Vagina (tissue), 2 donors: ENCODE results near the gene MRGPRF. TPM values are rescaled to one million over a fixed set of nuclear protein-coding genes. Genes with fewer than 3 reads are reported as not detected.

Experiments
- DNase-seq, 2 donors: peaks; one replicate each; pipeline ENCODE4 v3.0.0-alpha.2; 2017; ENCODE audit errors: extremely low spot score in 2 of 2
- H3K27ac ChIP-seq: fragments of 200-600 bp; sonication (generic); one replicate; pipeline ENCODE4 v1.5.1; 2019
- H3K27me3 ChIP-seq: fragments of 200-600 bp; sonication (generic); one replicate; pipeline ENCODE4 v1.5.1; 2019
- H3K36me3 ChIP-seq, 2 donors: fragments of 200-600 bp; sonication (generic); one replicate each; pipeline ENCODE4 v1.5.1; 2017 to 2019
- H3K4me1 ChIP-seq: fragments of 200-600 bp; sonication (generic); one replicate; pipeline ENCODE4 v1.5.1; 2019
- H3K4me3 ChIP-seq, 2 donors: fragments of 200-600 bp; sonication (generic); 1 replicate in 1 of 2; 2 replicates in 1 of 2; pipeline ENCODE4 v1.5.1; 2016 to 2019
- H3K9me3 ChIP-seq: fragments of 200-600 bp; sonication (generic); one replicate; pipeline ENCODE4 v1.5.1; 2019
- POLR2A ChIP-seq, 2 donors: fragments of 450-650 bp; IDR thresholded peaks; one replicate each; pipeline ENCODE4 v1.6.1; 2017; ENCODE audit warnings: antibody characterized with exemption in 2 of 2, mild to moderate bottlenecking in 2 of 2, moderate library complexity in 2 of 2
- POLR2AphosphoS5 ChIP-seq, 2 donors: sonication (generic); formaldehyde crosslinking; IDR thresholded peaks; one replicate each; pipeline ENCODE4 v1.9.0; 2017; ENCODE audit warnings: antibody characterized with exemption in 2 of 2, mild to moderate bottlenecking in 2 of 2, low read depth in 1 of 2; ENCODE audit not compliant: insufficient read depth in 1 of 2
- intact Hi-C: fragments of 100-400 bp; cut with DNase I; formaldehyde crosslinking; loops from one replicate; pipeline ENCODE4 v1.15.1; 2023
- total RNA-seq: library from RNA; depleted of rRNA; stranded (reverse); fragments of >200 nt; gene quantifications from one replicate; pipeline ENCODE4 v1.2.3, GENCODE V29; 2016
- TF ChIP-seq, protein P1 (sequence below), 3 experiments: fragments of 450-650 bp in 2 of 3; fragments of 200-600 bp in 1 of 3; sonication (generic) in 1 of 3; IDR thresholded peaks; one replicate each; pipeline ENCODE4 v1.5.1; 2017 to 2019; ENCODE audit warnings: antibody characterized with exemption in 3 of 3, mild to moderate bottlenecking in 2 of 3, moderate library complexity in 2 of 3

The MRGPRF gene
- total RNA-seq, 1 donor from 2014 or later: 84.5 TPM

DNA sequence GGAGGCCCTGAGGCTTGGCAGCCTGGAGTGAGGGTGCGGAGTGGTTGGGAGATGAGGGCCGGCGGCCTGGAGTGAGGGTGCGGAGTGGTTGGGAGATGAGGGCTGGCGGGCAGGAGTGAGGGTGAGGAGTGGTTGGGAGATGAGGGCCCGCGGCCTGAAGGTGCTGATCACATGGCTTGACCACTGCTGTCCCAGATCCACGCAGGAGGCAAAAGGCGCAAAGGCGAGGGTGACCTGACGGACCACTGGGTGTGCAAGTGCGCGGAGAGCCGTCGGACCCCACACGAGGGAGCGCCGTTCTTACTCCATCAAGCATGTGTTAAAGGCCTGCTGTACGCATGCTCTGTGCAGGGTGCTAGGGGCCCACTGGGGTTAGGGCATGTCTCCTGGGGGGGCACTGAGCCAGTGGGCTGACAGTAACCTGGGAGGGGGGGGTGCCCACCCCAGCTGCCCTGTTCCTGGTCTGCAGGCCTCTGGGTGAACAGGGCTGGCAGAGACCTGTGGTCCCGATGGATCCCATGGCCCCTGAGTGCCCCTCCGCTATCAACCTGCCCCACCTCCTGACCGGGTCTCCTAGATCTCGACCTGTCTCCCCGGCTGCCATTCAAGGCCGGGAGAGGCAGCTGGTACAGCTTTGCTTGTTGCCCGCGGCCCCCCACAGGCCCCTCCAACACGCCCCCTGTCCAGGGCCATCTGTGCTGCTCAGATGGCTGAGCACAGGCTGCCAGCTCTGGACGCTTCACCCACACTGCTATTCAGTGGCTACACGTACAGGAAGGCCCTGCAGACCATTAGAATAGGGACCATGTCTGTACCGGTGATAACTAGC, 53.4 kb downstream of the MRGPRF start:
- Histone ChIP-seq H3K4me3 (no peak overlapping the region), H3K27ac (no peak overlapping the region), H3K4me1 (peaks cover 10% of the 10 kb centered on the region), H3K27me3 (no peaks in the 10 kb centered on the region), H3K9me3 (no peaks in the 10 kb centered on the region), H3K36me3 (no peaks in the 10 kb centered on the region)
- intact Hi-C loops: no loop called here
- no peak for DNase-seq
- TF ChIP-seq, protein P1, sequence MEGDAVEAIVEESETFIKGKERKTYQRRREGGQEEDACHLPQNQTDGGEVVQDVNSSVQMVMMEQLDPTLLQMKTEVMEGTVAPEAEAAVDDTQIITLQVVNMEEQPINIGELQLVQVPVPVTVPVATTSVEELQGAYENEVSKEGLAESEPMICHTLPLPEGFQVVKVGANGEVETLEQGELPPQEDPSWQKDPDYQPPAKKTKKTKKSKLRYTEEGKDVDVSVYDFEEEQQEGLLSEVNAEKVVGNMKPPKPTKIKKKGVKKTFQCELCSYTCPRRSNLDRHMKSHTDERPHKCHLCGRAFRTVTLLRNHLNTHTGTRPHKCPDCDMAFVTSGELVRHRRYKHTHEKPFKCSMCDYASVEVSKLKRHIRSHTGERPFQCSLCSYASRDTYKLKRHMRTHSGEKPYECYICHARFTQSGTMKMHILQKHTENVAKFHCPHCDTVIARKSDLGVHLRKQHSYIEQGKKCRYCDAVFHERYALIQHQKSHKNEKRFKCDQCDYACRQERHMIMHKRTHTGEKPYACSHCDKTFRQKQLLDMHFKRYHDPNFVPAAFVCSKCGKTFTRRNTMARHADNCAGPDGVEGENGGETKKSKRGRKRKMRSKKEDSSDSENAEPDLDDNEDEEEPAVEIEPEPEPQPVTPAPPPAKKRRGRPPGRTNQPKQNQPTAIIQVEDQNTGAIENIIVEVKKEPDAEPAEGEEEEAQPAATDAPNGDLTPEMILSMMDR (IDR thresholded peaks at IDR 0.05): no peak
- TF ChIP-seq POLR2A (IDR thresholded peaks at IDR 0.05) (no peak), POLR2AphosphoS5 (IDR thresholded peaks at IDR 0.05; ENCODE audit: insufficient read depth in 1 of 2, low read depth in 1 of 2) (no peak)

DNA sequence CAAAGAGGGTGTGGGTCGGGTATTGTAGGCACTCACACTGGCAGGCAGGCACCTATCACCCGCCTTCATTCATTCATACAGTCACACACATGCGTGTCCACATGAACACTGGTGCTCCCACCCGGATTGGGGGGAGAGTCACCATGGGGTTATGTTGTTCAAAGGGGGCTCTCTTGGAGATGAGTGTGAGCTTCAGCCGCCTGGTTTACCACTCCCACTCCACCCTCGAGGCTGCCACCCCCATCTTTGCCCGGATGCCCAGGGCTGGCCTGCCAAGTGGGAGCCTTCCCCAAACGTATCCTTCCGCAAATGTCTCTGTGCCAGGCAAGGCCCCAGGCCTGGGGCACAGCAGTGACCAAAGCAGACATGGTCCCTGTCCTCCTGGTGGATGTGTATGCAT, 54.8 kb downstream of the MRGPRF start:
- Histone ChIP-seq H3K27ac (no peak overlapping the region), H3K4me1 (peaks cover 10% of the 10 kb centered on the region), H3K27me3 (no peaks in the 10 kb centered on the region), H3K9me3 (no peaks in the 10 kb centered on the region), H3K36me3 (no peaks in the 10 kb centered on the region), H3K4me3 (no peak overlapping the region)
- no peak for DNase-seq
- intact Hi-C loops: no loop called here
- TF ChIP-seq POLR2A (IDR thresholded peaks at IDR 0.05) (no peak), POLR2AphosphoS5 (IDR thresholded peaks at IDR 0.05; ENCODE audit: insufficient read depth in 1 of 2, low read depth in 1 of 2) (no peak)
- TF ChIP-seq, protein P1 (IDR thresholded peaks at IDR 0.05): no peak

DNA sequence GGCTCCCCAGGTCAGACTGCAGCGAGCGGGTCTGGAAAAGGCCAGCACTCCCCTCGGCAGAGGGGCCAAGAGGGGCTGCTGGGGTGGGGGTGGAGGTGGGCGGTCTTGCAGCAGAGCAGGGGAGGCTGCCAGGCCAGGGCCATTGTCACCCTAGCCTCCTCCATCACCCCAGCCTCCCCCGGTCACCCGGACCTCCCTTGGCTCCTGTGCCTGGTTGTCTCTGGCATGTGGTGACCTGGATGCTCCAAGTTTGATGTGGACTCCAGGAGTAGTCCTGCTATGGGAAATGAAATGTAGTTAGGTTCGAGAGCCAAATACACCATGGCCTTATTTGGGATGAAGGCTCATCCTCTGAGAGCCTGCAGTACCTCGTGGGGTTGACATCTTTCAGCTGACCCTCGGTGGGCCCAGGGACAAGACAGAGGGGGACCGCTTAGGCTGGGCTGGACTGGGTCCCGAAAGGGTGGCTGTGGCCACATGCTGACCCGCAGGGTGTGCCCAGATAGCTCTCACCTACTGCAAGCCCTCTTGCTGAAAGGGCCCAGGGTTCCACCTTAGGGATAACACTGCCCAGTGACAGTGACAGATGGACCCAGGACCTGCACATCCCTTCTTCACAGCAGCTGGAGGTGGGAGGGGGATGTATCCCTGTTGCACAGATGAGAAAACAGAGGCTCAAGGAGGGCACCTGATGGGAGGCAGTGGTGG, 56.3 kb downstream of the MRGPRF start:
- H3K4me1 ChIP-seq: peaks cover 10% of the 10 kb centered on the region
- no peaks in the 10 kb centered on the region for H3K27me3 ChIP-seq
- no peaks in the 10 kb centered on the region for H3K9me3 ChIP-seq
- no peak for DNase-seq
- no peak overlapping the region for H3K4me3 ChIP-seq
- H3K27ac ChIP-seq: no peak overlapping the region
- no peaks in the 10 kb centered on the region for H3K36me3 ChIP-seq
- intact Hi-C loops: no loop called here
- TF ChIP-seq, protein P1 (IDR thresholded peaks at IDR 0.05): no peak

DNA sequence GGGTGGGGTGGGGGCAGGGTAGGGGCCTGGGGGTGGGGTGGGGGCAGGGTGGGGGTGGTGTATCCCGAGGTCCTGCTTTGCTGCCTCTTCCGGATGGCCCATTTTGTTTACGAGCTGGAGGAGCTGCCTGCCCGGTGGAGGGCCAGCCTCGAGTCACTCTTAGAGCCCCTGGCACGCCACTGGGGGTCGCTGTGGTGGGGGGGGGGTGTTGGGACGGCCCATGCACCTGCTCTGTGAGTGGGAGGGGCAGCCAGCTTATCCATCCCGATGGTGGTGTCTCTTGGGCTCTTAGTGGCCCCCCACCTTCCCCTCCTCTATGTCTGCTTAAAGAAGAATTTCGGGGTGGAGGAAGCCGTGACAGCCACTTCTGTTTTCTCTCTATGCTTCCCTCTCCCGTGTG, 56.9 kb downstream of the MRGPRF start:
- Histone ChIP-seq H3K27ac (no peak overlapping the region), H3K4me3 (no peak overlapping the region), H3K27me3 (no peaks in the 10 kb centered on the region), H3K4me1 (peaks cover 10% of the 10 kb centered on the region), H3K36me3 (no peaks in the 10 kb centered on the region), H3K9me3 (no peaks in the 10 kb centered on the region)
- TF ChIP-seq, protein P1 (IDR thresholded peaks at IDR 0.05): no peak
- TF ChIP-seq POLR2AphosphoS5 (IDR thresholded peaks at IDR 0.05; ENCODE audit: insufficient read depth in 1 of 2, low read depth in 1 of 2): no peak
- no peak for TF ChIP-seq POLR2A (IDR thresholded peaks at IDR 0.05)
- intact Hi-C loops: no loop called here
- DNase-seq: no peak

DNA sequence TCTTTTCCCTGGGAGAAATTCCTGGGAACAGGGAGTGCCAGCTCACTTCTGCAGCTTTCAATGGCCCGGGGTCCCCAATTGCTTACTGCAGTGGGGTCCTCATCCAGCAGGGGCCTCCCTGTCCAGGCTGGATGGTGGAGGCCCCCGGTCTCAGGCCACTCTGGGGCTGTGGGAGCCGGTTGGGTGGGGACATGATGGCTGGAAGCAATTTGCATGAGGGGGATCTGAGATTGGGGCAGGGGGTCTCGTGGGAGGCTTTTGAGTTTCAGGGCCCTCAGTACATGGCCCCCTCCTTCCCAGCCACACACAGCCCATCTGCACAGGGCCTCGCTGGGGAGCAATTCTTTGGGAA, 57.5 kb downstream of the MRGPRF start:
- no peak overlapping the region for H3K27ac ChIP-seq
- H3K4me1 ChIP-seq: peaks cover 10% of the 10 kb centered on the region
- no peaks in the 10 kb centered on the region for H3K36me3 ChIP-seq
- intact Hi-C loops: no loop called here
- no peak for TF ChIP-seq POLR2AphosphoS5 (IDR thresholded peaks at IDR 0.05; ENCODE audit: insufficient read depth in 1 of 2, low read depth in 1 of 2)
- TF ChIP-seq, protein P1 (IDR thresholded peaks at IDR 0.05): no peak
- no peak for TF ChIP-seq POLR2A (IDR thresholded peaks at IDR 0.05)
- DNase-seq: no peak
- H3K9me3 ChIP-seq: no peaks in the 10 kb centered on the region
- no peaks in the 10 kb centered on the region for H3K27me3 ChIP-seq
- peak overlapping the region in 1 of 2 donors; percentile 13 for H3K4me3 ChIP-seq
